HepG2 (cell line): ENCODE results near the gene CHML. TPM values are rescaled to one million over a fixed set of nuclear protein-coding genes. Genes with fewer than 3 reads are reported as not detected.

ENCODE experiments used
- ATAC-seq: fragments of 200-7000 bp; cut with Tn5 transposase; 3 replicates; pipeline ENCODE4 v1.9.1; 2020; ENCODE audit warnings: mild to moderate bottlenecking, moderate library complexity
- BruUV-seq: library from RNA; stranded (reverse); fragments of 400-500 nt; replicated peaks from 2 replicates; lab custom pipeline; 2021; lab: Mats Ljungman, UMichigan
- CTCF ChIA-PET: fragments of 300-600 bp; formaldehyde crosslinking; extraction: SDS; loops from one replicate; lab custom pipeline; 2021; ENCODE audit warnings: low total read pairs, inconsistent platforms, low intra/inter-chr PET ratio; lab: Yijun Ruan, JAX
- POLR2A ChIA-PET: fragments of 350-600 bp; sonication (Branson Sonifier 250); formaldehyde crosslinking; loops from one replicate; lab custom pipeline; 2020; ENCODE audit warnings: antibody characterized with exemption, inconsistent platforms; lab: Yijun Ruan, JAX
- DNase-seq: peaks from one replicate; pipeline ENCODE4 v3.0.0-alpha.2; 2015; ENCODE audit warnings: low spot score
- FAIRE-seq: peaks from 3 replicates; lab custom pipeline; 2011; peaks lifted over from hg19 to GRCh38; lab: Jason Lieb, UNC
- H2AFZ ChIP-seq: one replicate; pipeline ENCODE4 v1.6.1; 2011; ENCODE audit warnings: low read length, inconsistent platforms
- H3K27ac ChIP-seq: fragments of 300-600 bp; 3 replicates; pipeline ENCODE4 v1.8.0; 2011; ENCODE audit warnings: mixed run types, mild to moderate bottlenecking, mixed read lengths, low read length, inconsistent platforms; ENCODE audit not compliant: insufficient read depth; ENCODE audit errors: extremely low read length
- H3K27me3 ChIP-seq, 2 experiments: fragments of 200-600 bp in 1 of 2; 2 replicates in 1 of 2; 3 replicates in 1 of 2; pipeline versions ENCODE4 v1.6.0 to v1.8.0; 2011; ENCODE audit warnings: low read length in 2 of 2, mild to moderate bottlenecking in 2 of 2, moderate library complexity in 2 of 2, inconsistent platforms in 1 of 2; ENCODE audit not compliant: insufficient read depth in 2 of 2, control insufficient read depth in 1 of 2
- H3K36me3 ChIP-seq, 2 experiments: fragments of 200-600 bp in 1 of 2; replicated peaks in 1 of 2; 2 replicates in 1 of 2; 3 replicates in 1 of 2; pipeline versions ENCODE4 v1.5.1 to v1.8.0; 2011; ENCODE audit warnings: low read length in 2 of 2, inconsistent platforms in 1 of 2; ENCODE audit not compliant: insufficient read depth in 2 of 2, control insufficient read depth in 1 of 2
- H3K4me1 ChIP-seq: 2 replicates; pipeline ENCODE4 v1.5.1; 2012; ENCODE audit warnings: low read length, inconsistent platforms; ENCODE audit not compliant: insufficient read depth
- H3K4me2 ChIP-seq: 2 replicates; pipeline ENCODE4 v1.6.0; 2011; ENCODE audit warnings: low read depth, low read length, inconsistent platforms
- H3K4me3 ChIP-seq, 3 experiments: fragments of 200-600 bp in 1 of 3; sonication (generic), shearing (Covaris generic) in 1 of 3; replicated peaks in 1 of 3; 2 replicates each; pipeline ENCODE4 v1.5.1; 2011 to 2016; ENCODE audit warnings: low read length in 3 of 3, inconsistent platforms in 2 of 3, low read depth in 2 of 3, mild to moderate bottlenecking in 2 of 3, control low read depth in 1 of 3, mixed read lengths in 1 of 3; ENCODE audit not compliant: insufficient read depth in 1 of 3
- H3K79me2 ChIP-seq: one replicate; pipeline ENCODE4 v1.6.1; 2011; ENCODE audit warnings: low read length, inconsistent platforms; ENCODE audit not compliant: insufficient read depth
- H3K9ac ChIP-seq: 2 replicates; pipeline ENCODE4 v1.6.0; 2011; ENCODE audit warnings: mild to moderate bottlenecking, low read depth, low read length, inconsistent platforms; ENCODE audit not compliant: insufficient read depth
- H3K9me3 ChIP-seq: 2 replicates; pipeline ENCODE4 v1.5.1; 2012; ENCODE audit warnings: mild to moderate bottlenecking, low read length
- H4K20me1 ChIP-seq: 2 replicates; pipeline ENCODE4 v1.6.0; 2011; ENCODE audit warnings: inconsistent platforms, mild to moderate bottlenecking, low read length, moderate library complexity; ENCODE audit not compliant: insufficient read depth
- ATF1 ChIP-seq: IDR thresholded peaks from 2 replicates; pipeline ENCODE4 v1.6.1; 2016; ENCODE audit warnings: mild to moderate bottlenecking, control low read depth
- BCL6 ChIP-seq: IDR thresholded peaks from 2 replicates; pipeline ENCODE4 v1.6.1; 2016; ENCODE audit warnings: missing genetic modification reagents, missing compliant biosample characterization
- CBFB ChIP-seq: sonication (generic); formaldehyde crosslinking; IDR thresholded peaks from 2 replicates; pipeline ENCODE4 v1.4.0; 2020; ENCODE audit warnings: missing genetic modification reagents
- CHD2 ChIP-seq: IDR thresholded peaks from 2 replicates; pipeline ENCODE4 v1.6.1; 2011; ENCODE audit warnings: low read depth, low read length, improper control_type of control experiment
- DNMT1 ChIP-seq: sonication (generic); formaldehyde crosslinking; IDR thresholded peaks from 2 replicates; pipeline ENCODE4 v1.5.1; 2020; ENCODE audit warnings: mild to moderate bottlenecking, missing genetic modification reagents
- FOXJ3 ChIP-seq: sonication (generic); formaldehyde crosslinking; IDR thresholded peaks from 2 replicates; pipeline ENCODE4 v1.4.0; 2020; ENCODE audit warnings: missing genetic modification reagents, mild to moderate bottlenecking, borderline replicate concordance
- HDAC1 ChIP-seq: sonication (generic); formaldehyde crosslinking; IDR thresholded peaks from 2 replicates; pipeline ENCODE4 v1.5.1; 2020; ENCODE audit warnings: mild to moderate bottlenecking, missing genetic modification reagents
- NBN ChIP-seq: fragments of 450-650 bp; conservative IDR thresholded peaks from 2 replicates; pipeline ENCODE4 v1.6.1; 2017
- SYNCRIP ChIP-seq: fragments of 200-400 bp; formaldehyde crosslinking; IDR thresholded peaks from 2 replicates; pipeline ENCODE4 v1.6.1; 2018; ENCODE audit warnings: mild to moderate bottlenecking, low read depth, low read length; ENCODE audit not compliant: insufficient read depth
- ZBTB2 ChIP-seq: sonication (generic); formaldehyde crosslinking; IDR thresholded peaks from 2 replicates; pipeline ENCODE4 v1.8.0; 2022; ENCODE audit warnings: low read depth, missing genetic modification reagents
- ZC3H4 ChIP-seq: sonication (generic); formaldehyde crosslinking; IDR thresholded peaks from 2 replicates; pipeline ENCODE4 v1.4.0; 2020; ENCODE audit warnings: missing genetic modification reagents, borderline replicate concordance
- ZMAT5 ChIP-seq: sonication (generic); formaldehyde crosslinking; IDR thresholded peaks from 2 replicates; pipeline ENCODE4 v1.5.0; 2020; ENCODE audit warnings: mild to moderate bottlenecking, low read depth, missing genetic modification reagents, borderline replicate concordance
- ZNF101 ChIP-seq: sonication (generic); formaldehyde crosslinking; IDR thresholded peaks from 2 replicates; pipeline ENCODE4 v1.4.0; 2020; ENCODE audit warnings: mild to moderate bottlenecking, low read depth, missing genetic modification reagents, borderline replicate concordance
- ZNF3 ChIP-seq: IDR thresholded peaks from 2 replicates; pipeline ENCODE4 v1.7.0; 2017; ENCODE audit warnings: inconsistent platforms
- ZNF337 ChIP-seq: sonication (generic); formaldehyde crosslinking; IDR thresholded peaks from 2 replicates; pipeline ENCODE4 v1.5.1; 2020; ENCODE audit warnings: missing genetic modification reagents, low read depth, mild to moderate bottlenecking, borderline replicate concordance
- ZNF460 ChIP-seq: sonication (generic); formaldehyde crosslinking; IDR thresholded peaks from 2 replicates; pipeline ENCODE4 v1.5.1; 2020; ENCODE audit warnings: missing genetic modification reagents, mild to moderate bottlenecking, borderline replicate concordance
- ZNF749 ChIP-seq: sonication (generic); formaldehyde crosslinking; IDR thresholded peaks from 2 replicates; pipeline ENCODE4 v1.8.0; 2022; ENCODE audit warnings: mild to moderate bottlenecking, missing genetic modification reagents, moderate library complexity, borderline replicate concordance
- ZNF768 ChIP-seq: sonication (generic); formaldehyde crosslinking; IDR thresholded peaks from 2 replicates; pipeline ENCODE4 v1.4.0; 2020; ENCODE audit warnings: missing genetic modification reagents
- ZSCAN5A ChIP-seq: sonication (generic); formaldehyde crosslinking; IDR thresholded peaks from 2 replicates; pipeline ENCODE4 v1.8.0; 2022; ENCODE audit warnings: mild to moderate bottlenecking, missing genetic modification reagents, borderline replicate concordance
- ZSCAN9 ChIP-seq: IDR thresholded peaks from 2 replicates; pipeline ENCODE4 v1.6.1; 2016; ENCODE audit warnings: borderline replicate concordance
- in situ Hi-C: cut with HindIII; loops from 2 replicates; pipeline ENCODE4 v1.10.0; 2017; ENCODE audit warnings: low pct_unique_long_range_greater_than_20kb; ENCODE audit not compliant: extremely low pct_ligation_motif_present
- intact Hi-C: fragments of 100-400 bp; cut with micrococcal nuclease; formaldehyde crosslinking; loops from one replicate; pipeline ENCODE4 v1.10.0; 2022; ENCODE audit not compliant: unreplicated experiment
- polyA plus RNA-seq, 8 experiments: library from polyadenylated mRNA; depleted of rRNA in 3 of 8; stranded (reverse) in 7 of 8; unstranded in 1 of 8; fragments of >200 nt; fragmentation: Illumina TruSeq in 4 of 8; extraction: Trizol in 4 of 8; gene quantifications; 2 replicates each; pipeline versions ENCODE4 v1.2.1 to v1.2.3, GENCODE V29; 2011 to 2016; ENCODE audit warnings: low read depth in 4 of 8, missing spikeins in 1 of 8, mixed read lengths in 1 of 8; ENCODE audit not compliant: insufficient read depth in 1 of 8
- total RNA-seq, 5 experiments: library from RNA; depleted of rRNA; stranded (reverse); fragments of >200 nt; fragmentation: Illumina TruSeq; extraction: Trizol; gene quantifications; 2 replicates each; pipeline ENCODE4 v1.2.3, GENCODE V29; 2016; ENCODE audit warnings: low read depth in 1 of 5

The CHML gene
- total and polyA plus RNA-seq, 2 of the 13 experiments (the other 11 are each of a cell fraction or from before 2014, with no cell fraction given), result 5.2 to 16.7 TPM

- TF ChIP-seq SYNCRIP, result no peak
- no peak for TF ChIP-seq ZNF749
- TF ChIP-seq ATF1 (CRISPR knock-in tag), result no peak
Observed at GRCh38 chr1:241591736-241592135, 48.4 kb downstream of the CHML start (continued).

- Histone ChIP-seq H4K20me1 (no peaks in the 10 kb centered on the region), H3K27me3 (no peaks in the 10 kb centered on the region), H3K27ac (no peak overlapping the region), H3K9me3 (no peaks in the 10 kb centered on the region), H2AFZ (no peak overlapping the region), H3K79me2 (no peaks in the 10 kb centered on the region), H3K4me2 (no peak overlapping the region), H3K4me1 (no peaks in the 10 kb centered on the region), H3K36me3 (no peaks in the 10 kb centered on the region; a peak in 1 of 5 replicates), H3K9ac (no peak overlapping the region), H3K4me3 (no peak overlapping the region)
- intact Hi-C loops (no loop called here), in situ Hi-C loops (no loop called here)
- DNase-seq (no peak), ATAC-seq (no peak), FAIRE-seq (no peak)
- CTCF ChIA-PET, result no interaction called here
- POLR2A ChIA-PET, result no interaction called here
- TF ChIP-seq BCL6 (CRISPR knock-in tag), result no peak
- no peak for TF ChIP-seq ZNF460
- no peak for TF ChIP-seq ZNF3 (CRISPR knock-in tag)
- no peak for TF ChIP-seq ZMAT5 (CRISPR knock-in tag)
- TF ChIP-seq ZC3H4 (CRISPR knock-in tag), result no peak
- TF ChIP-seq ZNF337 (CRISPR knock-in tag), result no peak
- TF ChIP-seq FOXJ3 (CRISPR knock-in tag), result no peak
- no peak for TF ChIP-seq ZBTB2 (CRISPR knock-in tag)
- TF ChIP-seq CHD2, result no peak
- TF ChIP-seq ZNF101, result no peak
- TF ChIP-seq ZNF768 (CRISPR knock-in tag), result no peak
- no peak for TF ChIP-seq HDAC1 (CRISPR knock-in tag)
- no peak for TF ChIP-seq DNMT1 (CRISPR knock-in tag)
- TF ChIP-seq NBN, result no peak
- TF ChIP-seq CBFB, result no peak
- no peak for TF ChIP-seq ZSCAN9 (CRISPR knock-in tag)
- TF ChIP-seq ZSCAN5A (CRISPR knock-in tag), result no peak
- no TSS peak for BruUV-seq
Observed at GRCh38 chr1:241591317-241591716, 48.9 kb downstream of the CHML start.
